SK-N-SH (cell line): ENCODE measurements around the gene TTC19. TPM values are rescaled to one million over a fixed set of nuclear protein-coding genes. Genes with fewer than 3 reads are reported as not detected.

ENCODE experiments used
- CTCF ChIA-PET: fragments of 300-600, 350-600 bp; formaldehyde crosslinking; extraction: SDS; loops from one replicate; lab custom pipeline; 2021; lab: Yijun Ruan, JAX
- POLR2A ChIA-PET: fragments of 350-600 bp; sonication (Branson Sonifier 250); formaldehyde crosslinking; extraction: SDS; loops from one replicate; lab custom pipeline; 2020; ENCODE audit warnings: antibody characterized with exemption, inconsistent platforms; lab: Yijun Ruan, JAX
- DNase-seq: peaks from one replicate; pipeline ENCODE4 v3.0.0; 2012
- H2AFZ ChIP-seq: fragments of 200-600 bp; sonication (generic); 2 replicates; pipeline ENCODE4 v1.8.1; 2016; ENCODE audit warnings: antibody characterized with exemption, mild to moderate bottlenecking, low read depth
- H3F3A ChIP-seq: fragments of 200-600 bp; sonication (generic); replicated peaks from 2 replicates; pipeline ENCODE3; 2016; ENCODE audit warnings: antibody characterized with exemption, mild to moderate bottlenecking; ENCODE audit not compliant: insufficient read depth
- H3K27ac ChIP-seq, 2 experiments: fragments of 200-500 bp in 1 of 2; fragments of 200-600 bp in 1 of 2; sonication (Bioruptor generic) in 1 of 2; sonication (generic), shearing (Covaris generic) in 1 of 2; 2 replicates each; pipeline versions ENCODE4 v1.5.1 to v1.6.1; 2014 to 2016; ENCODE audit warnings: low read depth in 2 of 2, inconsistent platforms in 1 of 2, low read length in 1 of 2, mild to moderate bottlenecking in 1 of 2, mixed read lengths in 1 of 2
- H3K27me3 ChIP-seq: fragments of 200-600 bp; sonication (generic), shearing (Covaris generic); 2 replicates; pipeline ENCODE4 v1.6.1; 2016; ENCODE audit warnings: mixed run types; ENCODE audit not compliant: insufficient read depth
- H3K36me3 ChIP-seq, 2 experiments: fragments of 200-500 bp in 1 of 2; fragments of 200-600 bp in 1 of 2; sonication (Bioruptor generic) in 1 of 2; sonication (generic) in 1 of 2; replicated peaks in 1 of 2; 2 replicates each; pipeline versions ENCODE3 to v1.5.1; 2014 to 2016; ENCODE audit warnings: low read length in 1 of 2, mild to moderate bottlenecking in 1 of 2; ENCODE audit not compliant: insufficient read depth in 2 of 2, control insufficient read depth in 1 of 2
- H3K4me1 ChIP-seq, 2 experiments: fragments of 200-500 bp in 1 of 2; fragments of 200-600 bp in 1 of 2; sonication (Bioruptor generic) in 1 of 2; sonication (generic), shearing (Covaris generic) in 1 of 2; 2 replicates each; pipeline versions ENCODE4 v1.5.1 to v1.6.1; 2014 to 2016; ENCODE audit warnings: low read depth in 1 of 2, low read length in 1 of 2, mixed run types in 1 of 2; ENCODE audit not compliant: insufficient read depth in 2 of 2, control insufficient read depth in 1 of 2
- H3K4me2 ChIP-seq: fragments of 200-600 bp; sonication (generic), shearing (Covaris generic); 2 replicates; pipeline ENCODE4 v1.6.1; 2017; ENCODE audit warnings: mixed run types
- H3K4me3 ChIP-seq, 2 experiments: fragments of 200-500 bp in 1 of 2; fragments of 200-600 bp in 1 of 2; sonication (Bioruptor generic) in 1 of 2; sonication (generic), shearing (Covaris generic) in 1 of 2; 2 replicates each; pipeline versions ENCODE4 v1.5.1 to v1.8.1; 2014 to 2016; ENCODE audit warnings: low read depth in 2 of 2, inconsistent platforms in 1 of 2, low read length in 1 of 2, mild to moderate bottlenecking in 1 of 2, mixed read lengths in 1 of 2, moderate library complexity in 1 of 2
- H3K79me2 ChIP-seq: fragments of 200-600 bp; sonication (generic); 2 replicates; pipeline ENCODE4 v1.8.1; 2017; ENCODE audit warnings: mild to moderate bottlenecking; ENCODE audit not compliant: insufficient read depth
- H3K9ac ChIP-seq: fragments of 200-600 bp; sonication (generic); 2 replicates; pipeline ENCODE4 v1.6.1; 2017; ENCODE audit warnings: mixed run types
- H3K9me2 ChIP-seq: fragments of 200-600 bp; sonication (generic); 2 replicates; pipeline ENCODE4 v1.6.1; 2017; ENCODE audit warnings: mixed run types
- H3K9me3 ChIP-seq: fragments of 200-600 bp; sonication (generic); 2 replicates; pipeline ENCODE4 v1.6.1; 2017; ENCODE audit warnings: mixed run types, mild to moderate bottlenecking, moderate library complexity
- H4K20me1 ChIP-seq: fragments of 200-600 bp; sonication (generic); 2 replicates; pipeline ENCODE4 v1.6.1; 2017; ENCODE audit warnings: mild to moderate bottlenecking, mixed run types; ENCODE audit not compliant: insufficient read depth
- CTCF ChIP-seq: fragments of 200-600 bp; sonication (generic); IDR thresholded peaks from 2 replicates; pipeline ENCODE4 v1.6.1; 2017; ENCODE audit warnings: antibody characterized with exemption, mild to moderate bottlenecking, moderate library complexity
- ELF1 ChIP-seq: IDR thresholded peaks from 2 replicates; pipeline ENCODE4 v1.4.0; 2012
- EP300 ChIP-seq, 2 experiments: IDR thresholded peaks; 2 replicates each; pipeline versions ENCODE4 v1.4.0 to v1.6.1; 2012; ENCODE audit warnings: borderline replicate concordance in 1 of 2, low read depth in 1 of 2, low read length in 1 of 2
- EZH2phosphoT487 ChIP-seq: fragments of 200-600 bp; sonication (generic); IDR thresholded peaks from 2 replicates; pipeline ENCODE4 v1.6.1; 2017; ENCODE audit warnings: low read depth, mixed run types, mild to moderate bottlenecking, antibody characterized with exemption, moderate library complexity, borderline replicate concordance
- FOXJ3 ChIP-seq: sonication (generic); formaldehyde crosslinking; IDR thresholded peaks from 2 replicates; pipeline ENCODE4 v1.5.1; 2020; ENCODE audit warnings: mild to moderate bottlenecking, missing genetic modification reagents
- GABPA ChIP-seq: IDR thresholded peaks from 2 replicates; pipeline ENCODE4 v1.4.0; 2012; ENCODE audit warnings: low read depth, mild to moderate bottlenecking
- GATA2 ChIP-seq: sonication (generic); formaldehyde crosslinking; IDR thresholded peaks from 2 replicates; pipeline ENCODE4 v1.5.0; 2020; ENCODE audit warnings: mild to moderate bottlenecking, missing genetic modification reagents
- JUND ChIP-seq: IDR thresholded peaks from 2 replicates; pipeline ENCODE4 v1.4.0; 2012
- MXI1 ChIP-seq: IDR thresholded peaks from 2 replicates; pipeline ENCODE4 v1.6.1; 2012; ENCODE audit warnings: mild to moderate bottlenecking, low read depth, low read length, improper control_type of control experiment
- NRF1 ChIP-seq: IDR thresholded peaks from 2 replicates; pipeline ENCODE4 v1.6.1; 2012; ENCODE audit warnings: low read depth, mild to moderate bottlenecking, low read length
- POLR2AphosphoS5 ChIP-seq: IDR thresholded peaks from 2 replicates; pipeline ENCODE4 v1.6.1; 2012; ENCODE audit warnings: low read depth, low read length
- REST ChIP-seq: IDR thresholded peaks from 2 replicates; pipeline ENCODE4 v1.6.1; 2012; ENCODE audit warnings: mild to moderate bottlenecking, low read depth, low read length, moderate library complexity
- SMC3 ChIP-seq: IDR thresholded peaks from 2 replicates; pipeline ENCODE4 v1.6.1; 2012; ENCODE audit warnings: low read depth, low read length, improper control_type of control experiment
- TCF12 ChIP-seq: IDR thresholded peaks from 2 replicates; pipeline ENCODE4 v1.4.0; 2012
- USF1 ChIP-seq: IDR thresholded peaks from 2 replicates; pipeline ENCODE4 v1.4.0; 2012; ENCODE audit warnings: low read depth, borderline replicate concordance
- YY1 ChIP-seq: IDR thresholded peaks from 2 replicates; pipeline ENCODE4 v1.4.0; 2012; ENCODE audit warnings: low read depth, mild to moderate bottlenecking
- WGBS: methylation state at CpG from one replicate; pipeline ENCODE4 v1.1.6; 2017; ENCODE audit warnings: low lambda C conversion rate; 5-methylcytosine and 5-hydroxymethylcytosine counted together
- polyA plus RNA-seq, 3 experiments: library from polyadenylated mRNA; depleted of rRNA; stranded (reverse); fragments of >200 nt; gene quantifications; 2 replicates each; pipeline ENCODE4 v1.2.3, GENCODE V29; 2012

The TTC19 gene
- polyA plus RNA-seq, 1 of the 3 experiments (the other 2 are of a cell fraction), result 6.6 TPM

- TF ChIP-seq REST (no peak), GATA2 (no peak), YY1 (no peak), SMC3 (no peak)
These were observed 6.0 kb downstream of the TTC19 start (continued) for GRCh38 chr17:16005636-16006035.

- H3K4me2 ChIP-seq, result no peak overlapping the region
- peaks cover 16% of the 10 kb centered on the region for H3F3A ChIP-seq
- no peaks in the 10 kb centered on the region for H3K9me2 ChIP-seq
- H3K9me3 ChIP-seq, result no peaks in the 10 kb centered on the region; the same call in 1 of the 2 replicates
- DNase-seq, result no peak
- ChIA-PET POLR2A (no interaction called here), CTCF (no interaction called here)
- H3K4me1 ChIP-seq, result no peaks in the 10 kb centered on the region
- H4K20me1 ChIP-seq, result no peaks in the 10 kb centered on the region
- WGBS, result 87% methylated on average over 3 of the region's 3 CpGs
- peaks cover 84 to 85% of the 10 kb centered on the region in 2 experiments for H3K36me3 ChIP-seq
- H3K9ac ChIP-seq, result no peak overlapping the region
- no peak overlapping the region for H3K4me3 ChIP-seq
- no peak overlapping the region for H3K27ac ChIP-seq
- H2AFZ ChIP-seq, result no peak overlapping the region
- H3K79me2 ChIP-seq, result peaks cover 42% of the 10 kb centered on the region
- H3K27me3 ChIP-seq, result no peaks in the 10 kb centered on the region
- TF ChIP-seq POLR2AphosphoS5 (no peak), ELF1 (no peak), GABPA (no peak)
These were observed 7.8 kb downstream of the TTC19 start for GRCh38 chr17:16007439-16007838.

- ChIA-PET POLR2A (no interaction called here), CTCF (interaction anchor here (0.5 to 3.7 kb wide), 9 partner anchors 9 to 69 kb away, joined by 3 to 18 read pairs (median 5); partner anchors contain the start of genes ADORA2B, TTC19 and ZSWIM7)
- Histone ChIP-seq H3K9ac (peak overlapping the region; percentile 10; the same call in 1 of the 2 replicates), H3K4me2 (peak overlapping the region; percentile 48; the same call in 1 of the 2 replicates), H4K20me1 (peaks cover 3% of the 10 kb centered on the region; the same call in 1 of the 2 replicates), H3K4me1 (peaks cover 0 to 20% of the 10 kb centered on the region in 2 experiments; a peak in 2 of 4 replicates), H3F3A (peaks cover 54% of the 10 kb centered on the region), H3K36me3 (peaks cover 40 to 57% of the 10 kb centered on the region in 2 experiments), H3K4me3 (no peak overlapping the region), H3K9me2 (no peaks in the 10 kb centered on the region), H3K79me2 (peaks cover 71% of the 10 kb centered on the region), H2AFZ (no peak overlapping the region), H3K9me3 (no peaks in the 10 kb centered on the region), H3K27me3 (no peaks in the 10 kb centered on the region), H3K27ac (peak overlapping the region; percentile 20 to 91; a peak in 3 of 4 replicates)
- DNase-seq, result peak; percentile 50
- 8% methylated on average over 3 of the region's 3 CpGs for WGBS
- TF ChIP-seq FOXJ3 (CRISPR knock-in tag), result no peak
- peak; percentile 26; the same call in 1 of the 2 replicates for TF ChIP-seq JUND
- TF ChIP-seq TCF12, result no peak
- TF ChIP-seq NRF1, result no peak
- no peak for TF ChIP-seq EZH2phosphoT487
- TF ChIP-seq USF1, result no peak
- no peak for TF ChIP-seq GATA2
- TF ChIP-seq EP300 (IDR thresholded peaks at IDR 0.05; ENCODE audit: borderline replicate concordance in 1 of 2, low read depth in 1 of 2, low read length in 1 of 2), result no peak; a peak in 1 of 4 replicates
- TF ChIP-seq POLR2AphosphoS5, result peak; percentile 38; the same call in 1 of the 2 replicates
- TF ChIP-seq CTCF, result peak; percentile 67
- no peak for TF ChIP-seq REST
- TF ChIP-seq MXI1, result no peak
- TF ChIP-seq ELF1, result no peak
These were observed 14.4 kb downstream of the TTC19 start for GRCh38 chr17:16013943-16014407.
